Right lobe of liver (tissue), 4 donors: ENCODE data around the gene WRNIP1.

ENCODE experiments used
- POLR2A ChIP-seq: fragments of 450-650 bp; IDR thresholded peaks from one replicate; pipeline ENCODE4 v1.6.1; 2017; ENCODE audit warnings: antibody characterized with exemption, mild to moderate bottlenecking
- TF ChIP-seq, protein P1 (sequence below), 4 donors: fragments of 200-600 bp in 3 of 4; fragments of 450-650 bp in 1 of 4; IDR thresholded peaks; one replicate each; pipeline versions ENCODE4 v1.5.1 to v1.8.0; 2016 to 2022; ENCODE audit warnings: antibody characterized with exemption in 4 of 4, mild to moderate bottlenecking in 2 of 4
- donor health status: DM: no; HTN: no; CAD: no.
- donor health status: DM: no; HTN: no; CAD: no.
- donor health status: DM: no; HTN: yes; CAD: no.

DNA sequence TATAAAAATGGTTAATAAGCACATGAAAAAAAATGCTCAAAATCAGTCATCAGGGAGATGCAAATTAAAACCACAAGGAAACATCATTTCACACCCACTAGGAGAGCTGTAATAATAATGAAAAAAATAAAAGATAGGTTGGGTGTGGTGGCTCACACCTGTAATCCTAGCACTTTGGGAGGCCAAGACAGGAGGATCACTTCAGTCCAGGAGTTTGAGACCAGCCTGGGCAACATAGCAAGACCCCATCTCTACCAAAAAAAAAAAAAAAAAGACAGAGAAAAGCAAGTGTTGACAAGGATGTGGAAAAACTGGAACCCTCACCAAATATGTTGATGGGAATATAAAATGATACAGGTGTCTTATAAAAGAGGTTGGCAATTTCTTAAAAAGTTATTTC is 11.4 kb upstream of the WRNIP1 start:
- TF ChIP-seq, protein P1, sequence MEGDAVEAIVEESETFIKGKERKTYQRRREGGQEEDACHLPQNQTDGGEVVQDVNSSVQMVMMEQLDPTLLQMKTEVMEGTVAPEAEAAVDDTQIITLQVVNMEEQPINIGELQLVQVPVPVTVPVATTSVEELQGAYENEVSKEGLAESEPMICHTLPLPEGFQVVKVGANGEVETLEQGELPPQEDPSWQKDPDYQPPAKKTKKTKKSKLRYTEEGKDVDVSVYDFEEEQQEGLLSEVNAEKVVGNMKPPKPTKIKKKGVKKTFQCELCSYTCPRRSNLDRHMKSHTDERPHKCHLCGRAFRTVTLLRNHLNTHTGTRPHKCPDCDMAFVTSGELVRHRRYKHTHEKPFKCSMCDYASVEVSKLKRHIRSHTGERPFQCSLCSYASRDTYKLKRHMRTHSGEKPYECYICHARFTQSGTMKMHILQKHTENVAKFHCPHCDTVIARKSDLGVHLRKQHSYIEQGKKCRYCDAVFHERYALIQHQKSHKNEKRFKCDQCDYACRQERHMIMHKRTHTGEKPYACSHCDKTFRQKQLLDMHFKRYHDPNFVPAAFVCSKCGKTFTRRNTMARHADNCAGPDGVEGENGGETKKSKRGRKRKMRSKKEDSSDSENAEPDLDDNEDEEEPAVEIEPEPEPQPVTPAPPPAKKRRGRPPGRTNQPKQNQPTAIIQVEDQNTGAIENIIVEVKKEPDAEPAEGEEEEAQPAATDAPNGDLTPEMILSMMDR (IDR thresholded peaks at IDR 0.05), result no peak
- no peak for TF ChIP-seq POLR2A
